K562 (cell line): ENCODE data around the gene FAM83E. TPM values are rescaled to one million over a fixed set of nuclear protein-coding genes. Genes with fewer than 3 reads are reported as not detected.

Source experiments
- ATF7 ChIP-seq: fragments of 450-650 bp; IDR thresholded peaks from 2 replicates; pipeline ENCODE4 v1.7.1; 2014; ENCODE audit warnings: mild to moderate bottlenecking, moderate library complexity
- COPS2 ChIP-seq: fragments of 450-650 bp; conservative IDR thresholded peaks from 2 replicates; pipeline ENCODE4 v1.6.1; 2016; ENCODE audit warnings: mild to moderate bottlenecking, moderate library complexity
- HMG20B ChIP-seq: fragments of 250-450 bp; sonication (Bioruptor Pico); IDR thresholded peaks from 2 replicates; pipeline ENCODE4 v1.5.0; 2021; ENCODE audit warnings: mild to moderate bottlenecking
- NCOR1 ChIP-seq: fragments of 450-650 bp; IDR thresholded peaks from 2 replicates; pipeline ENCODE4 v1.6.1; 2016; ENCODE audit warnings: mild to moderate bottlenecking, moderate library complexity
- NEUROD1 ChIP-seq: fragments of 150-350 bp; IDR thresholded peaks from 2 replicates; pipeline ENCODE4 v1.6.1; 2014; ENCODE audit warnings: borderline replicate concordance, low read length, low read depth; ENCODE audit not compliant: partially characterized antibody
- NFIC ChIP-seq: fragments of 450-650 bp; IDR thresholded peaks from 2 replicates; pipeline ENCODE4 v1.6.1; 2017; ENCODE audit warnings: mild to moderate bottlenecking, inconsistent platforms
- PCBP1 ChIP-seq: fragments of 200-400 bp; formaldehyde crosslinking; IDR thresholded peaks from 2 replicates; pipeline ENCODE4 v1.6.1; 2018; ENCODE audit warnings: mild to moderate bottlenecking, low read depth, low read length; ENCODE audit not compliant: poor library complexity, severe bottlenecking
- PHB2 ChIP-seq: fragments of 450-650 bp; IDR thresholded peaks from 2 replicates; pipeline ENCODE4 v1.6.1; 2017; ENCODE audit warnings: low read depth
- POLR2AphosphoS5 ChIP-seq: IDR thresholded peaks from 2 replicates; pipeline ENCODE4 v1.6.1; 2011; ENCODE audit warnings: mild to moderate bottlenecking, low read depth, low read length, moderate library complexity; ENCODE audit not compliant: control insufficient read depth, insufficient read depth
- TAL1 ChIP-seq: fragments of 450-650 bp; IDR thresholded peaks from 2 replicates; pipeline ENCODE4 v1.6.1; 2016; ENCODE audit warnings: mild to moderate bottlenecking
- XRCC5 ChIP-seq: fragments of 200-400 bp; formaldehyde crosslinking; IDR thresholded peaks from 2 replicates; pipeline ENCODE4 v1.6.1; 2017; ENCODE audit warnings: low read depth, mild to moderate bottlenecking, low read length
- ZEB2 ChIP-seq: fragments of 450-650 bp; IDR thresholded peaks from 2 replicates; pipeline ENCODE4 v1.6.1; 2016
- ZKSCAN3 ChIP-seq: fragments of 250-450 bp; sonication (Bioruptor Pico); IDR thresholded peaks from 2 replicates; pipeline ENCODE4 v1.4.0; 2020
- ZNF197 ChIP-seq: fragments of 200-800 bp; sonication (Bioruptor generic); IDR thresholded peaks from 2 replicates; pipeline ENCODE4 v1.6.1; 2016; ENCODE audit warnings: low read depth, missing genetic modification characterization, missing compliant biosample characterization
- ZNF354B ChIP-seq: fragments of 250-450 bp; sonication (Bioruptor Pico); IDR thresholded peaks from 2 replicates; pipeline ENCODE4 v1.4.0; 2020
- polyA plus RNA-seq, 8 experiments: library from polyadenylated mRNA; depleted of rRNA in 4 of 8; stranded (reverse) in 5 of 8; unstranded in 3 of 8; fragments of >200 nt; fragmentation: Nextera tagmentation in 2 of 8; fragmentation: Illumina TruSeq in 1 of 8; extraction: Ambion mirVana in 2 of 8; extraction: Trizol in 1 of 8; gene quantifications; 2 replicates each; pipeline versions ENCODE4 v1.2.1 to v1.2.3, GENCODE V29; 2011 to 2014; ENCODE audit warnings: inconsistent platforms in 1 of 8, missing spikeins in 1 of 8
- total RNA-seq, 7 experiments: library from RNA; depleted of rRNA in 6 of 7; stranded (reverse); fragments of >200 nt in 6 of 7; fragmentation: Illumina TruSeq in 2 of 7; extraction: Trizol in 2 of 7; gene quantifications; 2 replicates each; pipeline versions ENCODE4 v1.2.1 to v1.2.3, GENCODE V29; 2011 to 2021; ENCODE audit warnings: low replicate concordance in 1 of 7
- TF ChIP-seq, protein P1 (sequence below): fragments of 250-450 bp; sonication (Bioruptor Pico); IDR thresholded peaks from 2 replicates; pipeline ENCODE4 v1.4.0; 2020; ENCODE audit warnings: mild to moderate bottlenecking, moderate library complexity
- TF ChIP-seq, protein P2 (sequence below): IDR thresholded peaks from 3 replicates; pipeline ENCODE4 v1.6.1; 2011; ENCODE audit warnings: borderline replicate concordance, mild to moderate bottlenecking; ENCODE audit not compliant: insufficient read length, insufficient read depth
- TF ChIP-seq, protein P3 (sequence below): sonication (generic); formaldehyde crosslinking; IDR thresholded peaks from 2 replicates; pipeline ENCODE4 v1.8.1; 2023; ENCODE audit warnings: missing genetic modification reagents, mild to moderate bottlenecking, borderline replicate concordance
- TF ChIP-seq, protein P4 (sequence below), 2 experiments: fragments of 450-650 bp; IDR thresholded peaks; 2 replicates each; pipeline ENCODE4 v1.6.1; 2016

The FAM83E gene
- total and polyA plus RNA-seq, 9 of the 15 experiments (the other 6 are each of a cell fraction or from before 2014, with no cell fraction given): 0.15 to 0.87 (median 0.29) TPM; not detected in 4

DNA sequence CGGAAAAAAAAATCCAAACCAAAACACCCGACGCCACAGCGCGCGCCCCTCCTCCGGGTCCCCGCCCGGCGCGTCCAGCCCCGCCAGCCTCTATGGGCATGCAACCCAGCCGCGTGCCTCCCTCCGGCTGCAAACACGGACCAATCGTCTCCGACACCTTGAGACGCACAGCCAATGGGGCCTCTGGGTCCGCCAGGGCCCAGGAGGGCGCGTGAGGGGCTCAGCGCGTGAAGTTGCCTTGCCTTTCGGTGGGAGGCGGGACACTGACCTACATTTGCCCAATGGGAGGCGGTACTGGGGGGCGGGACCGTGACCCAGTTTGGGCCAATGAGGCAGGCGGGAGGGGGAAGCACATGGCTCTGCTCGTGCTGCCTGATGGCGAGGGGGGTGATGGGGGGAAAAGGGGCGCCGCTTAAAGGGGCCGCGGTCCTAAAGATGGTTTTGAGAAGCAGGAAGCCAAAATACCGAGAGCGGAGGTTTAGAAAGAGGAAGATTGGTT lies 22.6 kb upstream of the FAM83E start (continued):
- TF ChIP-seq, protein P1, sequence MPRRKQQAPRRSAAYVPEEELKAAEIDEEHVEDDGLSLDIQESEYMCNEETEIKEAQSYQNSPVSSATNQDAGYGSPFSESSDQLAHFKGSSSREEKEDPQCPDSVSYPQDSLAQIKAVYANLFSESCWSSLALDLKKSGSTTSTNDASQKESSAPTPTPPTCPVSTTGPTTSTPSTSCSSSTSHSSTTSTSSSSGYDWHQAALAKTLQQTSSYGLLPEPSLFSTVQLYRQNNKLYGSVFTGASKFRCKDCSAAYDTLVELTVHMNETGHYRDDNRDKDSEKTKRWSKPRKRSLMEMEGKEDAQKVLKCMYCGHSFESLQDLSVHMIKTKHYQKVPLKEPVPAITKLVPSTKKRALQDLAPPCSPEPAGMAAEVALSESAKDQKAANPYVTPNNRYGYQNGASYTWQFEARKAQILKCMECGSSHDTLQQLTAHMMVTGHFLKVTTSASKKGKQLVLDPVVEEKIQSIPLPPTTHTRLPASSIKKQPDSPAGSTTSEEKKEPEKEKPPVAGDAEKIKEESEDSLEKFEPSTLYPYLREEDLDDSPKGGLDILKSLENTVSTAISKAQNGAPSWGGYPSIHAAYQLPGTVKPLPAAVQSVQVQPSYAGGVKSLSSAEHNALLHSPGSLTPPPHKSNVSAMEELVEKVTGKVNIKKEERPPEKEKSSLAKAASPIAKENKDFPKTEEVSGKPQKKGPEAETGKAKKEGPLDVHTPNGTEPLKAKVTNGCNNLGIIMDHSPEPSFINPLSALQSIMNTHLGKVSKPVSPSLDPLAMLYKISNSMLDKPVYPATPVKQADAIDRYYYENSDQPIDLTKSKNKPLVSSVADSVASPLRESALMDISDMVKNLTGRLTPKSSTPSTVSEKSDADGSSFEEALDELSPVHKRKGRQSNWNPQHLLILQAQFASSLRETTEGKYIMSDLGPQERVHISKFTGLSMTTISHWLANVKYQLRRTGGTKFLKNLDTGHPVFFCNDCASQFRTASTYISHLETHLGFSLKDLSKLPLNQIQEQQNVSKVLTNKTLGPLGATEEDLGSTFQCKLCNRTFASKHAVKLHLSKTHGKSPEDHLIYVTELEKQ: no peak
- TF ChIP-seq, protein P2, sequence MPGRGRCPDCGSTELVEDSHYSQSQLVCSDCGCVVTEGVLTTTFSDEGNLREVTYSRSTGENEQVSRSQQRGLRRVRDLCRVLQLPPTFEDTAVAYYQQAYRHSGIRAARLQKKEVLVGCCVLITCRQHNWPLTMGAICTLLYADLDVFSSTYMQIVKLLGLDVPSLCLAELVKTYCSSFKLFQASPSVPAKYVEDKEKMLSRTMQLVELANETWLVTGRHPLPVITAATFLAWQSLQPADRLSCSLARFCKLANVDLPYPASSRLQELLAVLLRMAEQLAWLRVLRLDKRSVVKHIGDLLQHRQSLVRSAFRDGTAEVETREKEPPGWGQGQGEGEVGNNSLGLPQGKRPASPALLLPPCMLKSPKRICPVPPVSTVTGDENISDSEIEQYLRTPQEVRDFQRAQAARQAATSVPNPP: no peak
- TF ChIP-seq PCBP1 (no peak), HMG20B (CRISPR knock-in tag) (no peak), NCOR1 (no peak; the same call in 1 of the 2 replicates), TAL1 (no peak; the same call in 1 of the 2 replicates), ATF7 (peak; percentile 78), ZNF197 (CRISPR knock-in tag) (no peak), NEUROD1 (peak; percentile 80), ZKSCAN3 (CRISPR knock-in tag) (no peak), NFIC (no peak), ZEB2 (no peak), ZNF354B (CRISPR knock-in tag) (no peak), XRCC5 (no peak), COPS2 (no peak), POLR2AphosphoS5 (no peak; the same call in 1 of the 2 replicates), PHB2 (no peak)
- TF ChIP-seq, protein P3, sequence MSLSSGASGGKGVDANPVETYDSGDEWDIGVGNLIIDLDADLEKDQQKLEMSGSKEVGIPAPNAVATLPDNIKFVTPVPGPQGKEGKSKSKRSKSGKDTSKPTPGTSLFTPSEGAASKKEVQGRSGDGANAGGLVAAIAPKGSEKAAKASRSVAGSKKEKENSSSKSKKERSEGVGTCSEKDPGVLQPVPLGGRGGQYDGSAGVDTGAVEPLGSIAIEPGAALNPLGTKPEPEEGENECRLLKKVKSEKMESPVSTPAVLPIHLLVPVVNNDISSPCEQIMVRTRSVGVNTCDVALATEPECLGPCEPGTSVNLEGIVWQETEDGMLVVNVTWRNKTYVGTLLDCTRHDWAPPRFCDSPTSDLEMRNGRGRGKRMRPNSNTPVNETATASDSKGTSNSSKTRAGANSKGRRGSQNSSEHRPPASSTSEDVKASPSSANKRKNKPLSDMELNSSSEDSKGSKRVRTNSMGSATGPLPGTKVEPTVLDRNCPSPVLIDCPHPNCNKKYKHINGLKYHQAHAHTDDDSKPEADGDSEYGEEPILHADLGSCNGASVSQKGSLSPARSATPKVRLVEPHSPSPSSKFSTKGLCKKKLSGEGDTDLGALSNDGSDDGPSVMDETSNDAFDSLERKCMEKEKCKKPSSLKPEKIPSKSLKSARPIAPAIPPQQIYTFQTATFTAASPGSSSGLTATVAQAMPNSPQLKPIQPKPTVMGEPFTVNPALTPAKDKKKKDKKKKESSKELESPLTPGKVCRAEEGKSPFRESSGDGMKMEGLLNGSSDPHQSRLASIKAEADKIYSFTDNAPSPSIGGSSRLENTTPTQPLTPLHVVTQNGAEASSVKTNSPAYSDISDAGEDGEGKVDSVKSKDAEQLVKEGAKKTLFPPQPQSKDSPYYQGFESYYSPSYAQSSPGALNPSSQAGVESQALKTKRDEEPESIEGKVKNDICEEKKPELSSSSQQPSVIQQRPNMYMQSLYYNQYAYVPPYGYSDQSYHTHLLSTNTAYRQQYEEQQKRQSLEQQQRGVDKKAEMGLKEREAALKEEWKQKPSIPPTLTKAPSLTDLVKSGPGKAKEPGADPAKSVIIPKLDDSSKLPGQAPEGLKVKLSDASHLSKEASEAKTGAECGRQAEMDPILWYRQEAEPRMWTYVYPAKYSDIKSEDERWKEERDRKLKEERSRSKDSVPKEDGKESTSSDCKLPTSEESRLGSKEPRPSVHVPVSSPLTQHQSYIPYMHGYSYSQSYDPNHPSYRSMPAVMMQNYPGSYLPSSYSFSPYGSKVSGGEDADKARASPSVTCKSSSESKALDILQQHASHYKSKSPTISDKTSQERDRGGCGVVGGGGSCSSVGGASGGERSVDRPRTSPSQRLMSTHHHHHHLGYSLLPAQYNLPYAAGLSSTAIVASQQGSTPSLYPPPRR (CRISPR knock-in tag): 0 out of 2 replicates have a peak, but pooled peaks have one; percentile 57
- TF ChIP-seq, protein P4, sequence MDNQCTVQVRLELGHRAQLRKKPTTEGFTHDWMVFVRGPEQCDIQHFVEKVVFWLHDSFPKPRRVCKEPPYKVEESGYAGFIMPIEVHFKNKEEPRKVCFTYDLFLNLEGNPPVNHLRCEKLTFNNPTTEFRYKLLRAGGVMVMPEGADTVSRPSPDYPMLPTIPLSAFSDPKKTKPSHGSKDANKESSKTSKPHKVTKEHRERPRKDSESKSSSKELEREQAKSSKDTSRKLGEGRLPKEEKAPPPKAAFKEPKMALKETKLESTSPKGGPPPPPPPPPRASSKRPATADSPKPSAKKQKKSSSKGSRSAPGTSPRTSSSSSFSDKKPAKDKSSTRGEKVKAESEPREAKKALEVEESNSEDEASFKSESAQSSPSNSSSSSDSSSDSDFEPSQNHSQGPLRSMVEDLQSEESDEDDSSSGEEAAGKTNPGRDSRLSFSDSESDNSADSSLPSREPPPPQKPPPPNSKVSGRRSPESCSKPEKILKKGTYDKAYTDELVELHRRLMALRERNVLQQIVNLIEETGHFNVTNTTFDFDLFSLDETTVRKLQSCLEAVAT (IDR thresholded peaks at IDR 0.05): 0 out of 4 replicates have a peak, but pooled peaks of 1 of the 2 experiments have one; percentile 18
